HUES6 (cell line): ENCODE data around the gene DOK6.
"Not testable (repeated sequence)": the region's sequence is repeated elsewhere in the genome, so short reads cannot be mapped to it uniquely, and the experiment has no call there.

Experiments used
- H3K27ac ChIP-seq: 2 replicates; pipeline ENCODE4 v1.7.0; 2013; ENCODE audit warnings: low read depth, mild to moderate bottlenecking, low read length, inconsistent platforms
- H3K27me3 ChIP-seq: 2 replicates; pipeline ENCODE4 v1.6.1; 2013; ENCODE audit warnings: low read length; ENCODE audit not compliant: control insufficient read depth, insufficient read depth
- H3K36me3 ChIP-seq: 2 replicates; pipeline ENCODE4 v1.6.1; 2013; ENCODE audit warnings: low read length; ENCODE audit not compliant: control insufficient read depth, insufficient read depth
- H3K4me1 ChIP-seq: 2 replicates; pipeline ENCODE4 v1.6.1; 2013; ENCODE audit warnings: low read length; ENCODE audit not compliant: control insufficient read depth, insufficient read depth
- H3K4me3 ChIP-seq: 2 replicates; pipeline ENCODE4 v1.5.1; 2013; ENCODE audit warnings: low read depth, low read length
- H3K9ac ChIP-seq: one replicate; pipeline ENCODE4 v1.6.1; 2013; ENCODE audit warnings: mild to moderate bottlenecking, low read length
- H3K9me3 ChIP-seq: 2 replicates; pipeline ENCODE4 v1.6.1; 2013; ENCODE audit warnings: low read depth, low read length; ENCODE audit not compliant: control insufficient read depth, insufficient read depth

Gene DOK6

GRCh38 chr18:69400253-69400975 lies at the start of gene DOK6:
Gene DOK6 (plus strand): TSS chr18:69400888.
- peak within 1 kb of the TSS; percentile 88 for H3K4me3 ChIP-seq

GRCh38 chr18:69353023-69353422 lies 47.7 kb upstream of the DOK6 start:
- H3K4me3 ChIP-seq, result no peak overlapping the region
- no peaks in the 10 kb centered on the region for H3K4me1 ChIP-seq
- no peak overlapping the region for H3K9ac ChIP-seq
- no peak overlapping the region for H3K27ac ChIP-seq
- no peaks in the 10 kb centered on the region for H3K9me3 ChIP-seq
- no peaks in the 10 kb centered on the region for H3K36me3 ChIP-seq
- no peaks in the 10 kb centered on the region for H3K27me3 ChIP-seq

More at GRCh38 chr18:69400253-69400975, at the start of gene DOK6:
- Histone ChIP-seq H3K9me3 (no peaks in the 10 kb centered on the region), H3K4me1 (peaks cover 14% of the 10 kb centered on the region), H3K27me3 (peaks cover 58% of the 10 kb centered on the region), H3K36me3 (no peaks in the 10 kb centered on the region), H3K27ac (no peak within 1 kb of the TSS; the same call in 1 of the 2 replicates), H3K9ac (peak within 1 kb of the TSS; percentile 73)

GRCh38 chr18:69357590-69357989 lies 43.1 kb upstream of the DOK6 start:
- Histone ChIP-seq H3K9me3 (peaks cover 17% of the 10 kb centered on the region; the same call in 1 of the 2 replicates), H3K9ac (no peak overlapping the region), H3K36me3 (no peaks in the 10 kb centered on the region), H3K4me3 (no peak overlapping the region), H3K27ac (no peak overlapping the region), H3K4me1 (no peaks in the 10 kb centered on the region), H3K27me3 (no peaks in the 10 kb centered on the region)

- H3K36me3 ChIP-seq, result no peaks in the 10 kb centered on the region
- no peak overlapping the region for H3K27ac ChIP-seq
- H3K9me3 ChIP-seq, result peaks cover 17% of the 10 kb centered on the region; the same call in 1 of the 2 replicates
- no peaks in the 10 kb centered on the region for H3K4me1 ChIP-seq
- H3K9ac ChIP-seq, result no peak overlapping the region
- no peak overlapping the region for H3K4me3 ChIP-seq
- H3K27me3 ChIP-seq, result no peaks in the 10 kb centered on the region
These were observed 42.3 kb upstream of the DOK6 start for GRCh38 chr18:69358212-69358895.

- H3K9ac ChIP-seq, H3K27me3 ChIP-seq, H3K27ac ChIP-seq, H3K36me3 ChIP-seq, H3K4me3 ChIP-seq, H3K4me1 ChIP-seq: not testable (repeated sequence)
- H3K9me3 ChIP-seq, result peaks cover 17% of the 10 kb centered on the region; the same call in 1 of the 2 replicates
These were observed 40.9 kb upstream of the DOK6 start for GRCh38 chr18:69359768-69360167.

- no peaks in the 10 kb centered on the region for H3K4me1 ChIP-seq
- no peaks in the 10 kb centered on the region for H3K36me3 ChIP-seq
- no peak overlapping the region for H3K9ac ChIP-seq
- no peak overlapping the region for H3K27ac ChIP-seq
- H3K4me3 ChIP-seq, result no peak overlapping the region
- H3K9me3 ChIP-seq, result peaks cover 8% of the 10 kb centered on the region; the same call in 1 of the 2 replicates
- H3K27me3 ChIP-seq, result no peaks in the 10 kb centered on the region
These were observed 35.8 kb upstream of the DOK6 start for GRCh38 chr18:69364930-69365329.

GRCh38 chr18:69365658-69366057 lies 35.0 kb upstream of the DOK6 start:
- Histone ChIP-seq H3K36me3 (no peaks in the 10 kb centered on the region), H3K4me3 (no peak overlapping the region), H3K4me1 (no peaks in the 10 kb centered on the region), H3K27ac (no peak overlapping the region), H3K9me3 (0 out of 2 replicates have a peak, but pooled peaks cover 3% of the 10 kb centered on the region), H3K27me3 (no peaks in the 10 kb centered on the region), H3K9ac (no peak overlapping the region)

GRCh38 chr18:69367104-69367503 lies 33.6 kb upstream of the DOK6 start:
- no peak overlapping the region for H3K4me3 ChIP-seq

GRCh38 chr18:69371729-69372128 lies 29.0 kb upstream of the DOK6 start:
- Histone ChIP-seq H3K4me1 (no peaks in the 10 kb centered on the region), H3K36me3 (no peaks in the 10 kb centered on the region), H3K9me3 (no peaks in the 10 kb centered on the region), H3K27me3 (no peaks in the 10 kb centered on the region), H3K9ac (no peak overlapping the region), H3K27ac (no peak overlapping the region), H3K4me3 (no peak overlapping the region)

More at GRCh38 chr18:69367104-69367503, 33.6 kb upstream of the DOK6 start:
- no peak overlapping the region for H3K9ac ChIP-seq
- H3K27me3 ChIP-seq, result no peaks in the 10 kb centered on the region
- no peaks in the 10 kb centered on the region for H3K4me1 ChIP-seq
- H3K36me3 ChIP-seq, result no peaks in the 10 kb centered on the region
- no peak overlapping the region for H3K27ac ChIP-seq
- H3K9me3 ChIP-seq, result no peaks in the 10 kb centered on the region

- no peaks in the 10 kb centered on the region for H3K4me1 ChIP-seq
- no peaks in the 10 kb centered on the region for H3K27me3 ChIP-seq
- H3K9me3 ChIP-seq, result no peaks in the 10 kb centered on the region
- no peak overlapping the region for H3K4me3 ChIP-seq
- H3K9ac ChIP-seq, result no peak overlapping the region
- no peak overlapping the region for H3K27ac ChIP-seq
- H3K36me3 ChIP-seq, result no peaks in the 10 kb centered on the region
These were observed 20.4 kb upstream of the DOK6 start for GRCh38 chr18:69380324-69380723.

- no peaks in the 10 kb centered on the region for H3K9me3 ChIP-seq
- no peak overlapping the region for H3K4me3 ChIP-seq
- H3K36me3 ChIP-seq, result no peaks in the 10 kb centered on the region
- H3K4me1 ChIP-seq, result no peaks in the 10 kb centered on the region
- H3K27me3 ChIP-seq, result no peaks in the 10 kb centered on the region
- H3K9ac ChIP-seq, result no peak overlapping the region
- H3K27ac ChIP-seq, result no peak overlapping the region
These were observed 17.5 kb upstream of the DOK6 start for GRCh38 chr18:69383186-69383585.
